OCI-M2 (cell line): ENCODE measurements around the gene NUTM2F.
"Not testable (repeated sequence)": the region's sequence is repeated elsewhere in the genome, so short reads cannot be mapped to it uniquely, and the experiment has no call there.

Experiments
- DNase-seq: peaks from one replicate; lab custom pipeline; 2025; ENCODE audit not compliant: unreplicated experiment; lab: John Stamatoyannopoulos, UW

The NUTM2F gene

DNA sequence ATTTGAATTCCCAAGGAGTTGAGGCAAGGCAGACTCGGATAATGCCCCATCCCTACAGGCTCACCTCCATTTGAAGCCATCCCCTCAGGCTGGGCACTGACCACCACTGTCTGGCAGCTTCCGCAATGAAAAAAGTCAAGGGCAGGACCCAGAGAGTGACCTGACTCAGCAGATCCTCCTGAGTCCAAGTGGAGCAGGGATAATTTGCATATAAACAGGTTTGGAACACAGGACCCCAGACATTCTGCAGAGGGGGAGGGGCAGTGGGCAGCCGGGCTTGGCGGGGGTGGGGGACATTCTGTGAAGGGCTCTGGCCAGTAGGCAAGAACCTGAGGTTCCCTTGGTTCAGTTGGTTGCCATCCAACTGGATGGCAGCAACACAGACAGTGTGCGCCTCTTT, at the start of gene NUTM2F:
NUTM2F (minus strand) TSS at position 101 of the 400 bp plus-strand sequence; CDS start at position 80, 21 bp downstream.
- not testable (repeated sequence) for DNase-seq

- not testable (repeated sequence) for DNase-seq
Measured at GRCh38 chr9:94375197-94375596, 46.8 kb upstream of the NUTM2F start.

- peak; percentile 34 for DNase-seq
Measured at GRCh38 chr9:94374176-94375056, 46.0 kb upstream of the NUTM2F start.

DNA sequence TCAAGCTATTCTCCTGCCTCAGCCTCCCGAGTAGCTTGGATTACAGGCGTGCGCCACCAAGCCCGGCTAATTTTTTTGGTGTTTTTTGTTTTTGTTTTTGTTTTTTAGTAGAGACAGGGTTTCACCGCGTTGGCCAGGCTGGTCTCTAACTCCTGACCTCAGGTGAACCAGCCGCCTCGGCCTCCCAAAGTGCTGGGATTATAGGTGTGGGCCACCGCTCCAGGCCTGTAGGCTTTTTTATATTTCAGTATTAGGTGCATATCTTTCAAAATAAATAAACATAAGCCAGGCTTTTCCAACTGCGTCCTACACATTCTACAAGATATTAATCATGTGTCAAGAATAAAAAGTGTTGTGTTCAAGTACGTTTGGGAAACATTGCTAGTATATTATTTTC, 45.3 kb upstream of the NUTM2F start:
- not testable (repeated sequence) for DNase-seq

GRCh38 chr9:94370266-94370665, 41.8 kb upstream of the NUTM2F start:
- DNase-seq = not testable (repeated sequence)

DNA sequence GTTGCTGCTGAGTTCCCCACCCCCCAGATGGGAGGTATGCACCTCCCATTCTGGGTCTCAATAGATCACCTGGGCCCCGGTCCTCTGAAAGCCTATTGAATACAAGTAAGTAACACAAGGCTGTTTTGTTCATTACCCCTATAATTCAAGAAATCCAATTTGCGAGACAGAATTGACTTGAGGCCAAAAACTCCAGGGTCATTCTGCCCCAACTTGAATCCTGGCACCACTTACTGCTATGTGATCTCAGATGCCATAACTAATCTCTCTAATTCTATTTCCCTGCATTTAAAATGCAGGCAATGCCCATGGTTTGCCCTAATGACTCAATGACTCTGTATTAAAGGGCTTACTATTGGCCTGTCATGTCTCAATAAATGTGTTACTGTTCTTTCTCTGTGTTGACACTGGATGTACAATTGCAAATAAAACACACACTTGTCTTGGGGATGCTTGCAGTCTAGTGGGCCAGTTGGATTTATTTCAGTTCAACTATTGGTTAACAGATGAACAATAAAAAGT, 35.7 kb upstream of the NUTM2F start:
- not testable (repeated sequence) for DNase-seq

DNA sequence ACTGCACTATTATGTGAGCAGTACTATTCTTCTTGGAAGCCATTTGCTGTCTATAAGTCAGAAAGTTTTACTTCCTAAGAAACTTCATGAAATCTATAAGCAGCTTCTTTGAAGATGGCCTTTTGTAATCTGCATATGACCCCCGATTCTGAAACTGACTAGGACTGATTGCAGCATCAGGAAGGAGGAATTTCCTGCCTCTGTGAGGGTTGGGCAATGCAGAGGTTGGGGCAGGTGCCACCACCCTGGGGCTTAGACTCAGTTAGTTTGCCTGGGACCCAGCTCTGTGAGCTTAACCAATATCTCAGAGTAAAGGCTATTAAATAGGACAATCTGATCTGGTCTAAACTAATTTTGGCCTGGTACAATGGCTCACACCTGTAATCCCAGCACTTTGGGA, 28.7 kb upstream of the NUTM2F start:
- DNase-seq = not testable (repeated sequence)

DNA sequence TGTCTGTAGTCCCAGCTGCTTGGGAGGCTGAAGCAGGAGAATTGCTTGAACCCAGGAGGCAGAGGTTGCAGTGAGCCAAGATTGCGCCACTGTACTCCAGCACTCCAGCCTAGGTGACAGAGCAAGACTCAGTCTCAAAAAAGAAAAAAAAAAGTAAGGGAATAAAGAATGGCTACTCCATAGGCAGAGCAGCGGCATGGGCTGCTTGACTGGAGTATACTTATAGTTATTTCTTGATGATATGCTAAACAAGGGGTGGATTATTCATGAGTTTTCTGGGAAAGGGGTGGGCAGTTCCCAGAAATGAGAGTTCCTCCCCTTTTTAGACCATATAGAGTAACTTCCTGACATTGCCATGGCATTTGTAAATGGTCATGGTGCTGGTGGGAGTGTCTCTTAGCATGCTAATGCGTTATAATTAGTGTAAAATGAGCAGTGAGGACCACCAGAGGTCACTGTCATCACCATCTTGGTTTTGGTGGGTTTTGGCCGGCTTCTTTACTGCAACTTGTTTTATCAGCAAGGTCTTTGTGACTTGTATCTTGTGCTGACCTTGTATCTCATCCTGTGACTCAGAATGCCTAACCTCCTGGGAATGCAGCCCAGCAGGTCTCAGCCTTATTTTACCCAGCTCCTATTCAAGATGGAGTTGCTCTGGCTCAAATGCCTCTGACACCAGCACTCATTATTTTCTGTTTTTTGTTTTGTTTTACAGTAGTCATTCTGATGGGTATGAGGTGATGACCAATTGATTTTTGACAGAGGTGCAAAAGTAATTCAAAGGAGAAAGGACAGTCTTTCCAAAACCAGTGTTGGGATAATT, 23.7 kb upstream of the NUTM2F start:
- not testable (repeated sequence) for DNase-seq

DNA sequence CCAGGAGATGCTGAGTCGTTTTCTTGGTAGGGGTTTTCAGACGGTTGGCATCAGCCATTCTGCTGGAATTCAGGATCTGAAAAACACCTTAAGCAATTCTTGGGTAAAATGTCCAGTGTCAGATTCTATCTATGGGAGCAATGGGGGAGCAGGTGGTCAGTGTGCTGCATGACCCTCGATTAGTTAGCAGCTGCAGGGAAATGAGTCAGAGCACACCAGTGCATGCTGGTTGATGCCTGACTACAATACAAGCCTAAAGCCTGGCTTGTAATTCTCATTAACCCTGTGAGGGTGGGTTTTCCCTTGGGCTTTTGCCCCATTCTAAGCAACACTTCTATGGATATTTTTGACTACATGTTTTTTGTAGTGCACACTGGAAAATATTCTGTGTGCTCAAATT, 20.3 kb upstream of the NUTM2F start:
- not testable (repeated sequence) for DNase-seq

- not testable (repeated sequence) for DNase-seq
Measured at GRCh38 chr9:94347451-94347850, 19.0 kb upstream of the NUTM2F start.

DNA sequence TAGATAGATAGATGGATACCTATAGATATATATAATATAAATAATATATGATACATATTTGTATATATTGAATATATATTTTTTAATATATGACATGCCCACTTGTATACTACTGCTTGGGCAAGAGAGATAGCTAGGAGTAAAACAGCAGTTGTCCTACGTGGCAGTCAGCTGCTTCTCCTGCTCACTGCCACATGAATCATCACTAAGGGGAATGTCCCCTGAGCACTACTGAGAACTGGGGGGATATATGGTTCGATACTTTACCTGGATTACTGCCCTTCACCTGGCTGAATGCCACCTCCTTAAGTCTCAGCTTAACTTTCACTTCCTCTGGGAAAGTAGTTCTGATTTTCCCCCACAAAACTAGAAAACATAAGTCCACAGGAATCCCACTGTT, 13.3 kb upstream of the NUTM2F start:
- not testable (repeated sequence) for DNase-seq

DNA sequence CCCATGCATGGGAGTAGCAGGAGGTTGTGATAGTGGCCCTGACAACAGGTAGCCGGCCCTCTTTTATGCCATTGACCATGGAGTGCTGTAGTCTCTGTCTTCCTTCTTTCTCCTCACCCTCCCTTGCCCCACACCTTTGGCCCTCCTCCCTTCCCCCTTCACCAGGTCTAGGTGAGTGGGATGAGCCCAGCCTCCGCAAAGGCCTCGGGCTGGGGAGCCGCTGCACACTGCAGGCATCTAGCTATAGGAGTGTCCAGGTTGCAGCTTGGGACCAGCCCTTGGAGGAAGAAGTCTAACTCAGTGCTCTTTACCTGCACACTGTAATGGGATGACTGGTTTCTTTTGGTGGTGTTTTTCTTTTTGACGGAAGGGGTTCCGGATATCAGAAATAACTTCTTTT, 12.3 kb upstream of the NUTM2F start:
- DNase-seq = not testable (repeated sequence)

DNA sequence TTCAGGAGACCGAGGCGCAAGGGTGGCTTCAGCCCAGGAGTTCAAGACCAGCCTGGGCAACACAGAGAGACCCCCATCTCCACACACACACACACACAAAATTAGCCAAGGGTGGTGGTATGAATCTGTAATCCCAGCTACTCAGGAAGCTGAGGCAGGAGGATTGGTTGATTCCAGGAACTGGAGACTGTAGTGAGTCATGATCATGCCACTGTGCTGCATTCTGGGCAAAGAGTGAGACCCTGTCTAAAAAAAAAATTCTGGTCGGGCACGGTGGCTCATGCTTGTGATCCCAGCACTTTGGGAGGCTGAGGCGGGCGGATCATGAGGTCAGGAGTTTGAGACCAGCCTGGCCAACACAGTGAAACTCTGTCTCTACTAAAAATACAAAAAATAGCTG, 11.2 kb upstream of the NUTM2F start:
- DNase-seq = not testable (repeated sequence)

- not testable (repeated sequence) for DNase-seq
Measured at GRCh38 chr9:94338723-94339122, 10.3 kb upstream of the NUTM2F start.

DNA sequence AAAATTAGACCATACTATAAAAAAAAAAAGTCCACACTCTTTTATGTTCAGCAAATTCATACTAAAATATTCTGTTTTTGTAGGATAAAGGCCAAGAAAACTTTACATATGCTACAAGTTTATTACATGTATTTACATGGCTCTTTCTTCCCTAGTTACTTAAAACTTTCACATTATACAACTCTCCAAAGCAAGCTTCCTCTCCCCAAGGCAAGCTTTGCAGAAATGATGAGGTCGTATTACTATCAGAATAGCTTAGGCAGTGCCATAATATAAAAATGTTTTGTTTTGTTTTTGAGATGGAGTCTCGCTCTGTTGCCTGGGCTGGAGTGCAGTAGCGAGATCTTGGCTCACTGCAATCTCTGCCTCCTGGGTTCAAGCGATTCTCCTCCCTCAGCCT, 8.0 kb upstream of the NUTM2F start:
- DNase-seq = not testable (repeated sequence)

DNA sequence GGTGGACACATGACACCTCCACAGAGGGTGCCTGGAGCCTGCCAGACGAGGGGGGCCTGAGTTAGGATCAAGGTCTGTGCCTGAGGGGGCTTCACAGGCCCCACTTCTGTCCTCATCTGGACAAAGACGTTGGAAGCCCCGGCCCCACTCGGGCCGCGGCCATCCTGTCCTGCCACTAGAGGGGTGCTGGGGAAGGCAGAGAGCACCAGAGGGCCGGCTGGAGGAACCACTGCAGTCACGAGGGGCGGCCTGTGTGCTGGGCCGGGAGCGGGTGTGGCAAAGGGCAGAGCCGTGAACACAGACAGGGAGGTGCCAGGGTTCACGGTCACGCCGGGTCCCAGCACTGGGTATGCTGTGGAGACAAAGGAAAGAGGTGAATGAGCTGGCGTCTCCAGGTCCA, 2.9 kb downstream of the NUTM2F start:
- DNase-seq = not testable (repeated sequence)

DNA sequence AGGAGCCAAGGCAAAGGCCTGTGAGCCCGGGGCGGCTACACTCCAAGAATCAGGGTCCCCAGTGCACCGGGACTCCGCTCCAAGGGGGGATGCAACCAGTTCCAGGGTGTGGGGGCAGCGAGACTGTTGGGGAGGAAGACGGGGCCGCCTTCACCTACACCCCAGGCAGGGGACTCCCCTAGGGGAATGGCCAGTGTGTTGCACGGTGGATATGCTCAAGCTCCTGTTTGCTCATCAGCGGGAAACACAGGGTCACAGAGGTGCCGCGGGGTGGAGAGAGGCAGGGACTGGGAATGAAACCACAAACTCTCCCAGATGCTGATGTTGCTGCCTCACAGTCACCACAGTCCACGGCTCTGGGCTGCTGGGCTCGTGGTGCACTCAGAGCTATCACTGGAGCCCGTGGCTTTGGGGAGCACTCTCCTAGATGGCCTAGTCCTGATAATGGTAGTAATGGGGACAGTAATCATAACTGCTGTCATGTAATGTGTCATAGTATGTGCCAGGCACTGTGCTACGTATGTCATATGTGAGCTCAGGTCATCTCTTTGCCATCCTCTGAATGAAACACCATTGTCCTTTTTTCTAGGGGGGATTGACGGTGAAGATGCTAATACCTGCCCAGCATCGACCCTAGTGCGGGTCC, 5.2 kb downstream of the NUTM2F start:
- not testable (repeated sequence) for DNase-seq

DNA sequence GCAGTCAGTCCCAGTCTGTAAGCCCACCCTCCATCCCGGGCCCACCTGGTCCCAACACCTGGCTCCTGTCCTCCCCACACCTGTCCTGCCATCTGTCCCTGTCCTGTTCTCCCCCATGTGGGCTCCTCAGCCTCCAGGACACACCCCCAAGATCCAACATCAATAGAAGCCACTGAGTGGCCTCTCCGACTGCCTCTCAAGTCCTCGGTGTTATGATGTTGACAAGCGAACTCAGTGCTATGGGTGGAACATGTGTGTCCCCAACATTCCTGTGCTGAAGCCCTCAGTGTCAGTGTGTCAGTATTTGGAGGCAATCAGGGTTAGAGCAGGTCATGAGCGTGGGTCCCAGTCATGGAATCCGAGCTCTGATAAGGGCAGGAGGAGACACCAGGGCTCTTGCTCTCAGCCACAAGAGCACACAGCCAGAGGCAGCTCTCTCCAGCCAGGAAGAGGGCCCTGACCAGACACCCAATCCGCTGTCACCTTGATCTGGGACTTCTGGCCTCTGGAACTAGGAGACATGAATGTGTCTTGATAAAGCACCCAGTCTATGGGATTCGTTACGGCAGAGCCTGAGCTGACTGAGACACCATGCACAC, 6.0 kb downstream of the NUTM2F start:
- DNase-seq = not testable (repeated sequence)

- DNase-seq = not testable (repeated sequence)
Measured at GRCh38 chr9:94317949-94318657, 10.3 kb downstream of the NUTM2F start.

- DNase-seq = not testable (repeated sequence)
Measured at GRCh38 chr9:94316236-94316635, 12.2 kb downstream of the NUTM2F start.
